Skeletal muscle tissue (tissue), 2 donors: ENCODE measurements around the gene VPS54. TPM values are rescaled to one million over a fixed set of nuclear protein-coding genes. Genes with fewer than 3 reads are reported as not detected.

Experiments
- small RNA-seq: library from RNA; depleted of rRNA; stranded (forward); fragments of <200 nt; gene quantifications from one replicate; pipeline ENCODE3, GENCODE V24; 2014
- total RNA-seq: library from RNA; depleted of rRNA; stranded (reverse); fragments of >200 nt; gene quantifications from one replicate; pipeline ENCODE4 v1.2.3, GENCODE V29; 2014

VPS54 gene
- total RNA-seq, 1 donor from 2014 or later: 25.1 TPM

Small RNA genes lying within 50 kb of the gene (small RNA-seq; reads per million reads assigned to genes)
- not detected for gene RF01293

Other genes starting within 250 kb of the VPS54 start
- 270 TPM for gene UGP2, start 177.5 kb downstream of the VPS54 start, total RNA-seq
- gene PELI1, start 125.0 kb upstream of the VPS54 start, total RNA-seq: 24.0 TPM